Smooth muscle cell (in vitro differentiated cells): ENCODE measurements around the gene SERTAD2. TPM values are rescaled to one million over a fixed set of nuclear protein-coding genes. Genes with fewer than 3 reads are reported as not detected.

Source experiments
- DNase-seq: peaks from one replicate; lab custom pipeline; 2025; ENCODE audit not compliant: unreplicated experiment; lab: John Stamatoyannopoulos, UW
- H2AFZ ChIP-seq: fragments of 200-600 bp; sonication (generic); 2 replicates; pipeline ENCODE4 v1.6.0; 2016; ENCODE audit warnings: antibody characterized with exemption, low read depth, mild to moderate bottlenecking
- H3F3A ChIP-seq: fragments of 200-600 bp; sonication (generic); 2 replicates; pipeline ENCODE4 v1.6.0; 2017; ENCODE audit warnings: antibody characterized with exemption, low read depth
- H3K27ac ChIP-seq: fragments of 200-600 bp; sonication (generic); 2 replicates; pipeline ENCODE4 v1.5.1; 2016; ENCODE audit warnings: low read depth, mild to moderate bottlenecking
- H3K27me3 ChIP-seq: fragments of 200-600 bp; sonication (generic); 2 replicates; pipeline ENCODE4 v1.6.1; 2016; ENCODE audit warnings: low read depth, mild to moderate bottlenecking
- H3K36me3 ChIP-seq: fragments of 200-600 bp; sonication (generic); 2 replicates; pipeline ENCODE4 v1.5.1; 2016; ENCODE audit warnings: low read depth
- H3K4me1 ChIP-seq: fragments of 200-600 bp; sonication (generic); 2 replicates; pipeline ENCODE4 v1.5.1; 2016; ENCODE audit warnings: low read depth
- H3K4me2 ChIP-seq: fragments of 200-600 bp; sonication (generic); 2 replicates; pipeline ENCODE4 v1.6.0; 2016; ENCODE audit warnings: mild to moderate bottlenecking
- H3K4me3 ChIP-seq: fragments of 200-600 bp; sonication (generic); 2 replicates; pipeline ENCODE4 v1.5.1; 2016; ENCODE audit warnings: mild to moderate bottlenecking
- H3K79me2 ChIP-seq: fragments of 200-600 bp; sonication (generic); 2 replicates; pipeline ENCODE4 v1.6.0; 2016; ENCODE audit warnings: low read depth, mild to moderate bottlenecking
- H3K9ac ChIP-seq: fragments of 200-600 bp; sonication (generic); 2 replicates; pipeline ENCODE4 v1.6.0; 2016; ENCODE audit warnings: low read depth
- H3K9me3 ChIP-seq: fragments of 200-600 bp; sonication (generic); replicated peaks from 2 replicates; pipeline ENCODE4 v1.5.1; 2016; ENCODE audit warnings: low read depth
- H4K20me1 ChIP-seq: fragments of 200-600 bp; sonication (generic); 2 replicates; pipeline ENCODE4 v1.6.0; 2016; ENCODE audit warnings: low read depth
- CTCF ChIP-seq: fragments of 200-600 bp; sonication (generic); IDR thresholded peaks from 2 replicates; pipeline ENCODE4 v1.5.1; 2017; ENCODE audit warnings: borderline replicate concordance, mild to moderate bottlenecking, antibody characterized with exemption; ENCODE audit not compliant: insufficient read depth, poor library complexity, severe bottlenecking
- WGBS: methylation state at CpG from one replicate; pipeline ENCODE4 v1.1.7; 2016; ENCODE audit warnings: low lambda C conversion rate; 5-methylcytosine and 5-hydroxymethylcytosine counted together
- polyA plus RNA-seq: library from polyadenylated mRNA; unstranded; fragments of >200 nt; fragmentation: Nextera tagmentation; extraction: Ambion mirVana; gene quantifications from 2 replicates; pipeline ENCODE4 v1.2.1, GENCODE V29; 2016
- total RNA-seq: library from RNA; depleted of rRNA; stranded (reverse); fragments of >200 nt; gene quantifications from 2 replicates; pipeline ENCODE4 v1.2.3, GENCODE V29; 2014

Gene SERTAD2
- total and polyA plus RNA-seq, 2 experiments from 2014 or later, result 14.2 to 23.2 TPM

GRCh38 chr2:64686283-64686956 is 32.7 kb upstream of the SERTAD2 start:
- WGBS, result 69% methylated on average over 5 of the region's 5 CpGs

GRCh38 chr2:64685430-64685829 is 31.7 kb upstream of the SERTAD2 start:
- 83% methylated on average over 1 of the region's 1 CpG for WGBS
- Histone ChIP-seq H3K79me2 (no peaks in the 10 kb centered on the region), H3K9ac (no peak overlapping the region), H3K4me1 (no peaks in the 10 kb centered on the region), H3K36me3 (no peaks in the 10 kb centered on the region), H3K27me3 (no peaks in the 10 kb centered on the region), H3K27ac (no peak overlapping the region), H2AFZ (no peak overlapping the region), H3F3A (no peaks in the 10 kb centered on the region), H3K4me2 (no peak overlapping the region), H3K9me3 (no peaks in the 10 kb centered on the region), H4K20me1 (no peaks in the 10 kb centered on the region), H3K4me3 (no peak overlapping the region)
- no peak for DNase-seq
- TF ChIP-seq CTCF, result no peak

More at GRCh38 chr2:64686283-64686956, 32.7 kb upstream of the SERTAD2 start:
- Histone ChIP-seq H3K4me1 (no peaks in the 10 kb centered on the region), H2AFZ (no peak overlapping the region), H4K20me1 (no peaks in the 10 kb centered on the region), H3F3A (no peaks in the 10 kb centered on the region), H3K4me2 (no peak overlapping the region), H3K9ac (no peak overlapping the region), H3K27ac (no peak overlapping the region), H3K9me3 (no peaks in the 10 kb centered on the region), H3K27me3 (no peaks in the 10 kb centered on the region), H3K4me3 (no peak overlapping the region), H3K79me2 (no peaks in the 10 kb centered on the region), H3K36me3 (no peaks in the 10 kb centered on the region)
- DNase-seq, result no peak
- no peak for TF ChIP-seq CTCF

GRCh38 chr2:64683771-64684510 is 30.2 kb upstream of the SERTAD2 start:
- TF ChIP-seq CTCF, result no peak
- H4K20me1 ChIP-seq, result no peaks in the 10 kb centered on the region

More at GRCh38 chr2:64683771-64684510, 30.2 kb upstream of the SERTAD2 start:
- DNase-seq, result no peak
- H3K36me3 ChIP-seq, result no peaks in the 10 kb centered on the region
- no peak overlapping the region for H3K4me2 ChIP-seq
- H3K79me2 ChIP-seq, result no peaks in the 10 kb centered on the region
- no peaks in the 10 kb centered on the region for H3F3A ChIP-seq
- H3K27me3 ChIP-seq, result no peaks in the 10 kb centered on the region
- H3K27ac ChIP-seq, result no peak overlapping the region
- H3K4me1 ChIP-seq, result no peaks in the 10 kb centered on the region
- H3K9me3 ChIP-seq, result no peaks in the 10 kb centered on the region
- no peak overlapping the region for H3K9ac ChIP-seq
- WGBS, result 91% methylated on average over 9 of the region's 9 CpGs
- no peak overlapping the region for H3K4me3 ChIP-seq
- H2AFZ ChIP-seq, result no peak overlapping the region
